Stimulated activated CD4-positive, alpha-beta T cell treated with anti-CD3 and anti-CD28 coated beads, Interleukin-4, amount 100 ng/mL, for 48 hours (primary cell): ENCODE data around the gene IL33.

ENCODE experiments used
- DNase-seq, 2 donors: peaks; one replicate each; pipeline ENCODE4 v3.0.0-alpha.2; 2020; ENCODE audit warnings: low read depth in 2 of 2

IL33 gene

DNA sequence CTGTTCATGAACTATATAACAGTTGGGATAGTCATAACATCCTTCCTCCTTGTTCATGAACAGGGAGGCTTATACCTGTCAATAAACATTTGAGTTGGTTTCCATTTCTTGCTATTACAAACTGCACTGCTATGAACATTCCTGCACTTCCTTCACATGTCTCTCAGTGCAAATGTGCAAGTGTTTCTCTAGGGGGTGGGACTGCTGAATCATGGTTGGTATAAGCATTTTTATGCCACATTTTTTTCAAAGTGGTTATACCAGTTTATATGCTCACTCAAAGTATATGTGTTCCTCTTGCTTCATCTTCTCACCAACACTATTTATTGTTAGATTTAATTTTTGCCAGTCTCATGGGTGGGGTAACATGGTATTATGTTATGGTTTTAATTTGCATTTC, 86.8 kb downstream of the IL33 start:
- DNase-seq: no peak

DNA sequence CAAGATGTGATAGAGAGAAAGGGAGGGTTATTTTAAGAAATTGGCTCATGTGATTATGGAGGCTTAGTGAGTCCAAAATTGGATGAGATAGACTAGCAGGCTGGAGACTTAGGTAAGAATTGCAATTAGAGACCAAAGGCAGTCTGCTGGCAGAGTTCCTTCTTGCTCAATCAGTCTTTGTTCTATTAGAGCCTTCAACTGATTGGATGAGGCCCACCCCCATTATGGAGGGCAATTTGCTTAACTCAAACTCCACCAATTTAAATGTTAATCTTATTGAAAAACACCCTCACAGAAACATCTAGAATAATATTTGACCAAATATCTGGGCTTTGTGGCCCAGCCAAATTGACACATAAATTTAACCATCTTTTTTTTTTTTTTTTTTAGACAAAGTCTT, 88.6 kb downstream of the IL33 start:
- no peak for DNase-seq

DNA sequence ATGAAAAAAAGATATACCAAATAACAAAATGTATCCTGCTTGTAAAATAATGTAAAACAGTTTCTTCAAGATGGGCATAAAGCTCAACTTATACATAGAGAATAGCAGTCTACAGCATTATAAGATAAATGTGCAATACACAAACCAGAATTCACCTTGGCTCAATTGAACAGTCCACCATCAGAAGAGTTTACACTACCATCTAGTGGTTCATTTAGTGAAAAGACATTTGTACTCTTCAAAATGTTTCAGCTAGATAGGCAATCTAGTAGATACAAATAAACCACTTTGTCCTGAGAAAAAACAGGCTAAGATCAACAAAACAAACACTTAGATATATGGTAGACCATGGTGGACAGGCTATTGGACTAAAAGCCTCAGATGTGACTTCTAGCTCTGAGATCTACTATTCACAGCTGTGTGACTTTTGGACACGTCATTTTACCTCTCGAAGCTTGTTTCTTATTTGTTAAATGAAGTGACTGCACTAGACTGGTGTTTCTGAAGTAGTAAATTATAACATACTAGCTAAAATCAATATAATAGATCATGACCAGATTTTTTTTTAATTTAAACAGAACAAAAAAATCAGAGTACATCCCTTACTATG, 90.5 kb downstream of the IL33 start:
- DNase-seq: no peak
